ENCODE results near the gene UBA52. TPM values are rescaled to one million over a fixed set of nuclear protein-coding genes. Genes with fewer than 3 reads are reported as not detected.

The UBA52 gene
- total and polyA plus RNA-seq, 2 experiments from 2014 or later = 627 to 1,301 TPM

DNA sequence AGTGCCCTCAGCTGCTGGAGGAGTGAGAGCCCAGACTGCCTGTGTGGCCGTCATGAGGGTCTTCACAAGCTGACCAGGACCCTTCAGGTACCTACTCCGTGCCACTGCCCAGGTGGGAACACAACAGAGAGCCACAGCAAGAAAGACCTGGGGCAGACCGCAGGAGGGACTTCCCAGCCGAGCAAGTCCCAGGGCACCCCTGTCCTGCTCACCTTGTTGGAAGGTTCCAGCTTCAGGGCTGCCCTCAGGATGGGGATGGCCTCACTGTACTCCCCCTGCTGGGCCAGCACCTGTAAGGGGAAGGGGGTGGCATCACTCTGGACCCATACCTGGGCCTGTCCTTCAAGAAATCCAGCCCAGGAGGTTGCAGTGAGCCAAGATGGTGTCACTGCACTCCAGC is 38.6 kb upstream of the UBA52 start (continued):
- TF ChIP-seq ZNF462 (CRISPR knock-in tag; IDR thresholded peaks at IDR 0.05) = no peak
- no peak for TF ChIP-seq JUNB (IDR thresholded peaks at IDR 0.05; ENCODE audit: unreplicated experiment)
- no peak for TF ChIP-seq ZNF114 (CRISPR knock-in tag; IDR thresholded peaks at IDR 0.05)
- TF ChIP-seq, protein P1, sequence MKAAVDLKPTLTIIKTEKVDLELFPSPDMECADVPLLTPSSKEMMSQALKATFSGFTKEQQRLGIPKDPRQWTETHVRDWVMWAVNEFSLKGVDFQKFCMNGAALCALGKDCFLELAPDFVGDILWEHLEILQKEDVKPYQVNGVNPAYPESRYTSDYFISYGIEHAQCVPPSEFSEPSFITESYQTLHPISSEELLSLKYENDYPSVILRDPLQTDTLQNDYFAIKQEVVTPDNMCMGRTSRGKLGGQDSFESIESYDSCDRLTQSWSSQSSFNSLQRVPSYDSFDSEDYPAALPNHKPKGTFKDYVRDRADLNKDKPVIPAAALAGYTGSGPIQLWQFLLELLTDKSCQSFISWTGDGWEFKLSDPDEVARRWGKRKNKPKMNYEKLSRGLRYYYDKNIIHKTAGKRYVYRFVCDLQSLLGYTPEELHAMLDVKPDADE (IDR thresholded peaks at IDR 0.05) = no peak
- no peak for TF ChIP-seq ZNF331 (CRISPR knock-in tag; IDR thresholded peaks at IDR 0.05; ENCODE audit: low read depth)

GRCh38 chr19:18536475-18536874 is 35.2 kb upstream of the UBA52 start:
- no peak overlapping the region for H3K4me2 ChIP-seq
- H3K4me1 ChIP-seq (ENCODE audit: insufficient read depth) = no peaks in the 10 kb centered on the region
- H3K27me3 ChIP-seq (ENCODE audit: insufficient read depth) = no peaks in the 10 kb centered on the region
- H3K79me2 ChIP-seq (replicated peaks; ENCODE audit: insufficient read depth) = no peaks in the 10 kb centered on the region; the same call in 1 of the 2 replicates
- H3K36me3 Mint-ChIP-seq (ENCODE audit: low read depth) = peaks cover 75% of the 10 kb centered on the region
- ATAC-seq = no peak
- no peak overlapping the region for H3K4me3 Mint-ChIP-seq
- H3K9me3 Mint-ChIP-seq = no peaks in the 10 kb centered on the region; the same call in 2 of the 3 replicates
- no peaks in the 10 kb centered on the region for H3K4me1 Mint-ChIP-seq
- peaks cover 2% of the 10 kb centered on the region for H3K27me3 Mint-ChIP-seq (ENCODE audit: insufficient read depth, low read depth, poor library complexity)
- H2AFZ ChIP-seq = no peak overlapping the region
- H3F3A ChIP-seq (replicated peaks; ENCODE audit: low read depth) = peaks cover 11% of the 10 kb centered on the region; the same call in 1 of the 2 replicates
- H3K36me3 ChIP-seq (ENCODE audit: insufficient read depth) = peaks cover 19% of the 10 kb centered on the region
- DNase-seq (ENCODE audit: low spot score) = no peak
- no peaks in the 10 kb centered on the region; the same call in 1 of the 2 replicates for H4K20me1 ChIP-seq (replicated peaks; ENCODE audit: insufficient read depth)
- H3K27ac Mint-ChIP-seq = no peak overlapping the region
- H3K9me2 ChIP-seq (ENCODE audit: insufficient read depth) = no peaks in the 10 kb centered on the region
- no peak overlapping the region for H3K4me3 ChIP-seq
- no peak overlapping the region for H3K27ac ChIP-seq (ENCODE audit: low read depth)
- TF ChIP-seq POLR2AphosphoS5 (IDR thresholded peaks at IDR 0.05; ENCODE audit: low read depth) = no peak
- TF ChIP-seq CREB1 (CRISPR knock-in tag; IDR thresholded peaks at IDR 0.05; ENCODE audit: low read depth) = no peak
- TF ChIP-seq ZNF331 (CRISPR knock-in tag; IDR thresholded peaks at IDR 0.05; ENCODE audit: low read depth) = no peak
- TF ChIP-seq, protein P1 (IDR thresholded peaks at IDR 0.05) = no peak
- TF ChIP-seq, protein P2, sequence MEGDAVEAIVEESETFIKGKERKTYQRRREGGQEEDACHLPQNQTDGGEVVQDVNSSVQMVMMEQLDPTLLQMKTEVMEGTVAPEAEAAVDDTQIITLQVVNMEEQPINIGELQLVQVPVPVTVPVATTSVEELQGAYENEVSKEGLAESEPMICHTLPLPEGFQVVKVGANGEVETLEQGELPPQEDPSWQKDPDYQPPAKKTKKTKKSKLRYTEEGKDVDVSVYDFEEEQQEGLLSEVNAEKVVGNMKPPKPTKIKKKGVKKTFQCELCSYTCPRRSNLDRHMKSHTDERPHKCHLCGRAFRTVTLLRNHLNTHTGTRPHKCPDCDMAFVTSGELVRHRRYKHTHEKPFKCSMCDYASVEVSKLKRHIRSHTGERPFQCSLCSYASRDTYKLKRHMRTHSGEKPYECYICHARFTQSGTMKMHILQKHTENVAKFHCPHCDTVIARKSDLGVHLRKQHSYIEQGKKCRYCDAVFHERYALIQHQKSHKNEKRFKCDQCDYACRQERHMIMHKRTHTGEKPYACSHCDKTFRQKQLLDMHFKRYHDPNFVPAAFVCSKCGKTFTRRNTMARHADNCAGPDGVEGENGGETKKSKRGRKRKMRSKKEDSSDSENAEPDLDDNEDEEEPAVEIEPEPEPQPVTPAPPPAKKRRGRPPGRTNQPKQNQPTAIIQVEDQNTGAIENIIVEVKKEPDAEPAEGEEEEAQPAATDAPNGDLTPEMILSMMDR (conservative IDR thresholded peaks at IDR 0.05; ENCODE audit: low read depth in 2 of 2) = no peak
- TF ChIP-seq EZH2phosphoT487 (IDR thresholded peaks at IDR 0.05; ENCODE audit: unreplicated experiment) = no peak
- TF ChIP-seq, protein P3, sequence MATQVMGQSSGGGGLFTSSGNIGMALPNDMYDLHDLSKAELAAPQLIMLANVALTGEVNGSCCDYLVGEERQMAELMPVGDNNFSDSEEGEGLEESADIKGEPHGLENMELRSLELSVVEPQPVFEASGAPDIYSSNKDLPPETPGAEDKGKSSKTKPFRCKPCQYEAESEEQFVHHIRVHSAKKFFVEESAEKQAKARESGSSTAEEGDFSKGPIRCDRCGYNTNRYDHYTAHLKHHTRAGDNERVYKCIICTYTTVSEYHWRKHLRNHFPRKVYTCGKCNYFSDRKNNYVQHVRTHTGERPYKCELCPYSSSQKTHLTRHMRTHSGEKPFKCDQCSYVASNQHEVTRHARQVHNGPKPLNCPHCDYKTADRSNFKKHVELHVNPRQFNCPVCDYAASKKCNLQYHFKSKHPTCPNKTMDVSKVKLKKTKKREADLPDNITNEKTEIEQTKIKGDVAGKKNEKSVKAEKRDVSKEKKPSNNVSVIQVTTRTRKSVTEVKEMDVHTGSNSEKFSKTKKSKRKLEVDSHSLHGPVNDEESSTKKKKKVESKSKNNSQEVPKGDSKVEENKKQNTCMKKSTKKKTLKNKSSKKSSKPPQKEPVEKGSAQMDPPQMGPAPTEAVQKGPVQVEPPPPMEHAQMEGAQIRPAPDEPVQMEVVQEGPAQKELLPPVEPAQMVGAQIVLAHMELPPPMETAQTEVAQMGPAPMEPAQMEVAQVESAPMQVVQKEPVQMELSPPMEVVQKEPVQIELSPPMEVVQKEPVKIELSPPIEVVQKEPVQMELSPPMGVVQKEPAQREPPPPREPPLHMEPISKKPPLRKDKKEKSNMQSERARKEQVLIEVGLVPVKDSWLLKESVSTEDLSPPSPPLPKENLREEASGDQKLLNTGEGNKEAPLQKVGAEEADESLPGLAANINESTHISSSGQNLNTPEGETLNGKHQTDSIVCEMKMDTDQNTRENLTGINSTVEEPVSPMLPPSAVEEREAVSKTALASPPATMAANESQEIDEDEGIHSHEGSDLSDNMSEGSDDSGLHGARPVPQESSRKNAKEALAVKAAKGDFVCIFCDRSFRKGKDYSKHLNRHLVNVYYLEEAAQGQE (IDR thresholded peaks at IDR 0.05; ENCODE audit: unreplicated experiment) = no peak
- no peak for TF ChIP-seq EZH2 (IDR thresholded peaks at IDR 0.05; ENCODE audit: low read depth, unreplicated experiment)
